Measurements from ENCODE around the gene ST6GALNAC3. TPM values are rescaled to one million over a fixed set of nuclear protein-coding genes. Genes with fewer than 3 reads are reported as not detected.

Gene ST6GALNAC3
- total RNA-seq, 4 donors from 2014 or later = 1.00 to 5.7 (median 1.9) TPM; not detected in 1

DNA sequence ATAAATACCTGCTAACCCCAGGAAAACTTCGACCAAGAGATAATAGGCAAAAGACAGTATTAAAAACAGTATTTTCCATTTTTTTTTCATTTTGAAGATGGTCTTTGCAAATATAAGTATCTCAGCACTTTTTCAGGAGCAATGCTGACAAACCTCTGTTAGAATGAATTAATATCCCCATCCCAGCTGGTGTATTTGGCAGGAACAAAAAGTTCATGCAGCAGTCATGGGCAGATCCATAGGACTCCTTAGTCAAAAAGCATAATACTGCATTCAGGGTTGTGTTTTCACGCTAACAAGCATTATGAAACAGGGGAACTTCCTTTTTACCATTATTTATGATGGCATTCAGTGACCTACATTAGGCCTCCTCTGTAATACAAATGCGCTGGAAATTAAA lies 344.0 kb downstream of the ST6GALNAC3 start:
- H3K4me3 ChIP-seq = no peak overlapping the region
- H3K27me3 ChIP-seq = no peaks in the 10 kb centered on the region
- 84 to 90% methylated on average over 3 of the region's 3 CpGs for WGBS, 2 donors (ENCODE audit: low coverage in 1 of 2)
- no peak for DNase-seq
- no peaks in the 10 kb centered on the region for H3K36me3 ChIP-seq
- intact Hi-C loops (cut with DNase I; ENCODE audit: low total_unique reads) = no loop called here
- H3K4me1 ChIP-seq = no peaks in the 10 kb centered on the region
- no peaks in the 10 kb centered on the region for H3K9me3 ChIP-seq
- in situ Hi-C loops (cut with MboI; ENCODE audit: low pct_ligation_motif_present in 1 of 4, low pct_unique_long_range_greater_than_20kb in 1 of 4, low sequenced_read_pairs in 3 of 4) = no loop called here
- TF ChIP-seq EP300 (IDR thresholded peaks at IDR 0.05; ENCODE audit: low read depth) = no peak
- TF ChIP-seq POLR2A (IDR thresholded peaks at IDR 0.05) = no peak
- no peak for TF ChIP-seq POLR2AphosphoS5 (IDR thresholded peaks at IDR 0.05)
- TF ChIP-seq, protein P1, sequence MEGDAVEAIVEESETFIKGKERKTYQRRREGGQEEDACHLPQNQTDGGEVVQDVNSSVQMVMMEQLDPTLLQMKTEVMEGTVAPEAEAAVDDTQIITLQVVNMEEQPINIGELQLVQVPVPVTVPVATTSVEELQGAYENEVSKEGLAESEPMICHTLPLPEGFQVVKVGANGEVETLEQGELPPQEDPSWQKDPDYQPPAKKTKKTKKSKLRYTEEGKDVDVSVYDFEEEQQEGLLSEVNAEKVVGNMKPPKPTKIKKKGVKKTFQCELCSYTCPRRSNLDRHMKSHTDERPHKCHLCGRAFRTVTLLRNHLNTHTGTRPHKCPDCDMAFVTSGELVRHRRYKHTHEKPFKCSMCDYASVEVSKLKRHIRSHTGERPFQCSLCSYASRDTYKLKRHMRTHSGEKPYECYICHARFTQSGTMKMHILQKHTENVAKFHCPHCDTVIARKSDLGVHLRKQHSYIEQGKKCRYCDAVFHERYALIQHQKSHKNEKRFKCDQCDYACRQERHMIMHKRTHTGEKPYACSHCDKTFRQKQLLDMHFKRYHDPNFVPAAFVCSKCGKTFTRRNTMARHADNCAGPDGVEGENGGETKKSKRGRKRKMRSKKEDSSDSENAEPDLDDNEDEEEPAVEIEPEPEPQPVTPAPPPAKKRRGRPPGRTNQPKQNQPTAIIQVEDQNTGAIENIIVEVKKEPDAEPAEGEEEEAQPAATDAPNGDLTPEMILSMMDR (IDR thresholded peaks at IDR 0.05) = no peak
- no peak overlapping the region for H3K27ac ChIP-seq

DNA sequence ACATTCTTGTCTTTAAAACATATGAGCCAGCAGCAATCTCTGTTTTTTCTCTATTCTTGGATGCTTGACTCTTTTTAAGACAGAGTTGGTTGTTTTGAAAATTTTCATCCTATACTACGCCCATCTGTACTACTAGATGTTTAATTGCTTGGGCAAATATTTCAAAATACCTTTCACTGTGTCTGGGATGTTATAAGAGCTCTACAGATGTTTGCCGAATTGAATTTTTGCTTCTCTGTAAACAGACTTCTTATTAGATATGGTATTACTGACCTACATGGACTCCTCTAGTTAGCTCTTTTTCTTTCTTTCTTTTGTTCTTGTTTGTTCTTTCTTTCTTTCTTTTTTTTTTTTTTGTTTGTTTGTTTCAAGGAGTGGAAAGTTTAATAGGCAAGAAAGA lies 345.1 kb downstream of the ST6GALNAC3 start:
- Histone ChIP-seq H3K27ac (no peak overlapping the region), H3K4me1 (no peaks in the 10 kb centered on the region), H3K9me3 (no peaks in the 10 kb centered on the region), H3K36me3 (no peaks in the 10 kb centered on the region), H3K27me3 (no peaks in the 10 kb centered on the region), H3K4me3 (no peak overlapping the region)
- TF ChIP-seq POLR2AphosphoS5 (IDR thresholded peaks at IDR 0.05) (no peak), POLR2A (IDR thresholded peaks at IDR 0.05) (no peak)
- intact Hi-C loops (cut with DNase I; ENCODE audit: low total_unique reads) = no loop called here
- whole genome bisulfite sequencing, 2 donors (ENCODE audit: low coverage in 1 of 2) = 70 to 86% methylated on average over 2 of the region's 2 CpGs
- no peak for DNase-seq
- in situ Hi-C loops (cut with MboI; ENCODE audit: low pct_ligation_motif_present in 1 of 4, low pct_unique_long_range_greater_than_20kb in 1 of 4, low sequenced_read_pairs in 3 of 4) = no loop called here

DNA sequence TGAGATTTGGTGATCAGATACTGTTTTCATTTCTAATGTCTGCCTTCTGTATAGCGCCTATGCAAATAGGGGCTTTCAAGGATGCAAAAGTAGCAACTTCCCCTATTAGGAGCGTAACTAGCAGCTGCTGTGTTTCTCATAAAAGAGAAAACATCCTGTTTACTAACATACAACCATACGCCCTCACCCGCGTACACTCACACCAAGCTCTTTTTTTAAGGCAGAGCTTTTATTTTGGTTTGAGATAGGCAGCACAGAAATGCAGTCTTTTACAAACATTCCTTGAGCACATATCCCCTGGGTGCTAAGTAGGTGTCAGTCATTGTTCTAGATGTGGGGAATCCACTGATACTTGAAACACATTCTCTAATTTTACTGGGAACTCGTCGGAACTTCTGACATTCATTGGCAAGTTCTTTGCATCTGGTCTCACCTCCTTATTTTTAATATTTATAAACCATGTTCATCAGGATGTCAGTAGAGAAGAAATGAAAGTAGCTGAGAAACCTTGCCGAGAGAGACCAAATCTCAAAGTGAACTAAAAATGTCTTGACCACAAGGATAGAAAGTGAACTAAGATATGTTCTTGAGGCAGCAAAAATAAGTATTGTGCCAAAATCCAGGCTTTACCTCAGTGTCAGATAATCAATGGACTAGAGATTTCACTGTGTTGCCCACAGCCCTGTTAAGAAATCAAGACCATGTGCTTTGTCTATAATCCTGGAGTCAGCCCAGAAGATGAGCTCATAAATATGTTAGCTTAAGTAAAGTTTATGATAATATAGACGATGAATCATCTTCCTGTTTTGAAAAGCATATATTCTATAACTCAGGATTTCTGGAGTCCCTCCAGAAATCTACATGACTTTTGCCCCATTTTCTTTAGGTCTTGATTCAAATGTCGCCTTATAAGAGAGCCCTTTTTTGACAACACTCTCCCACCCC lies 350.9 kb downstream of the ST6GALNAC3 start:
- no peak for DNase-seq
- TF ChIP-seq, protein P1 (IDR thresholded peaks at IDR 0.05) = no peak
- TF ChIP-seq POLR2AphosphoS5 (IDR thresholded peaks at IDR 0.05) (no peak), POLR2A (IDR thresholded peaks at IDR 0.05) (no peak), EP300 (IDR thresholded peaks at IDR 0.05; ENCODE audit: low read depth) (no peak)
- H3K27ac ChIP-seq = no peak overlapping the region
- H3K27me3 ChIP-seq = no peaks in the 10 kb centered on the region
- intact Hi-C loops (cut with DNase I; ENCODE audit: low total_unique reads) (no loop called here), in situ Hi-C loops (cut with MboI; ENCODE audit: low pct_ligation_motif_present in 1 of 4, low pct_unique_long_range_greater_than_20kb in 1 of 4, low sequenced_read_pairs in 3 of 4) (no loop called here)
- H3K4me1 ChIP-seq = no peaks in the 10 kb centered on the region
- H3K9me3 ChIP-seq = no peaks in the 10 kb centered on the region
- no peak overlapping the region for H3K4me3 ChIP-seq
- WGBS, 2 donors (ENCODE audit: low coverage in 1 of 2) = 72 to 81% methylated on average over 6 to 10 of the region's 10 CpGs
- no peaks in the 10 kb centered on the region for H3K36me3 ChIP-seq

GRCh38 chr1:76426606-76427005 lies 352.1 kb downstream of the ST6GALNAC3 start:
- H3K27me3 ChIP-seq = no peaks in the 10 kb centered on the region
- intact Hi-C loops (cut with DNase I; ENCODE audit: low total_unique reads) = no loop called here
- H3K4me1 ChIP-seq = no peaks in the 10 kb centered on the region
- H3K4me3 ChIP-seq = no peak overlapping the region
- no peak for DNase-seq
- TF ChIP-seq EP300 (IDR thresholded peaks at IDR 0.05; ENCODE audit: low read depth) = no peak
- no peak for TF ChIP-seq POLR2AphosphoS5 (IDR thresholded peaks at IDR 0.05)
- TF ChIP-seq, protein P1 (IDR thresholded peaks at IDR 0.05) = no peak
- TF ChIP-seq POLR2A (IDR thresholded peaks at IDR 0.05) = no peak
- no peaks in the 10 kb centered on the region for H3K9me3 ChIP-seq
- no peaks in the 10 kb centered on the region for H3K36me3 ChIP-seq
- no peak overlapping the region for H3K27ac ChIP-seq
- in situ Hi-C loops (cut with MboI; ENCODE audit: low pct_ligation_motif_present in 1 of 4, low pct_unique_long_range_greater_than_20kb in 1 of 4, low sequenced_read_pairs in 3 of 4) = no loop called here
- WGBS, 2 donors (ENCODE audit: low coverage in 1 of 2) = 96 to 100% methylated on average over 1 to 4 of the region's 4 CpGs
